Measurements from ENCODE around the gene FADS3. TPM values are rescaled to one million over a fixed set of nuclear protein-coding genes. Genes with fewer than 3 reads are reported as not detected.

Gene FADS3
- total RNA-seq, 1 experiment from 2014 or later: 50.0 TPM

- Mint-ChIP-seq H3K4me3 (no peak overlapping the region), H3K27ac (peak overlapping the region; percentile 45; the same call in 1 of the 2 replicates), H3K27me3 (ENCODE audit: low read depth) (no peaks in the 10 kb centered on the region), H3K4me1 (peaks cover 31% of the 10 kb centered on the region), H3K9me3 (0 out of 2 replicates have a peak, but pooled peaks cover 3% of the 10 kb centered on the region), H3K36me3 (peaks cover 68% of the 10 kb centered on the region)
- POLR2A ChIA-PET: interaction anchor here (0.5 to 0.8 kb wide), 2 partner anchors 28 to 41 kb away, joined by 3 to 4 read pairs; no protein-coding TSS in a partner anchor
- ATAC-seq (no peak), DNase-seq (ENCODE audit: low spot score) (no peak)
- CTCF ChIA-PET: interaction anchor here (0.5 kb wide), 1 partner anchor 106 kb away, joined by 5 read pairs; no protein-coding TSS in a partner anchor
- TF ChIP-seq SMAD4 (CRISPR knock-in tag; IDR thresholded peaks at IDR 0.05): no peak
- no peak for TF ChIP-seq FOXP1 (CRISPR knock-in tag; IDR thresholded peaks at IDR 0.05; ENCODE audit: borderline replicate concordance)
- no peak for TF ChIP-seq CBFB (CRISPR knock-in tag; IDR thresholded peaks at IDR 0.05; ENCODE audit: low read depth)
- no peak for TF ChIP-seq MLX (CRISPR knock-in tag; IDR thresholded peaks at IDR 0.05)
- no peak for TF ChIP-seq MAX (CRISPR knock-in tag; IDR thresholded peaks at IDR 0.05)
- TF ChIP-seq ATF3 (CRISPR knock-in tag; conservative IDR thresholded peaks at IDR 0.05): no peak
- no peak for TF ChIP-seq AFF4 (CRISPR knock-in tag; IDR thresholded peaks at IDR 0.05; ENCODE audit: borderline replicate concordance)
- no peak for TF ChIP-seq CDX4 (CRISPR knock-in tag; IDR thresholded peaks at IDR 0.05; ENCODE audit: borderline replicate concordance)
- TF ChIP-seq TCF7 (CRISPR knock-in tag; IDR thresholded peaks at IDR 0.05; ENCODE audit: low read depth): no peak
- TF ChIP-seq IRF1 (CRISPR knock-in tag; IDR thresholded peaks at IDR 0.05): no peak
- no peak for TF ChIP-seq ETV6 (CRISPR knock-in tag; IDR thresholded peaks at IDR 0.05)
Measured at GRCh38 chr11:61838501-61838900, 52.8 kb downstream of the FADS3 start.

GRCh38 chr11:61837411-61838005 lies 53.8 kb downstream of the FADS3 start:
- peaks cover 40% of the 10 kb centered on the region for H3K4me1 Mint-ChIP-seq
- no peak overlapping the region for H3K4me3 Mint-ChIP-seq
- ChIA-PET CTCF (no interaction called here), POLR2A (no interaction called here)
- peaks cover 59% of the 10 kb centered on the region for H3K36me3 Mint-ChIP-seq
- H3K27me3 Mint-ChIP-seq (ENCODE audit: low read depth): no peaks in the 10 kb centered on the region
- peak overlapping the region; percentile 74 for H3K27ac Mint-ChIP-seq
- H3K9me3 Mint-ChIP-seq: 0 out of 2 replicates have a peak, but pooled peaks cover 3% of the 10 kb centered on the region
- no peak for DNase-seq (ENCODE audit: low spot score)
- no peak for ATAC-seq
- no peak for TF ChIP-seq FOXK1 (CRISPR knock-in tag; IDR thresholded peaks at IDR 0.05)
- TF ChIP-seq IRF2 (CRISPR knock-in tag; IDR thresholded peaks at IDR 0.05; ENCODE audit: borderline replicate concordance, low read depth): no peak
- no peak for TF ChIP-seq TP53 (CRISPR knock-in tag; IDR thresholded peaks at IDR 0.05)
- no peak for TF ChIP-seq RORB (CRISPR knock-in tag; IDR thresholded peaks at IDR 0.05)
- TF ChIP-seq TEAD1 (CRISPR knock-in tag; IDR thresholded peaks at IDR 0.05): no peak
- no peak for TF ChIP-seq IRF1 (CRISPR knock-in tag; IDR thresholded peaks at IDR 0.05)
- no peak for TF ChIP-seq ZNF232 (CRISPR knock-in tag; IDR thresholded peaks at IDR 0.05)
- no peak for TF ChIP-seq E2F1 (CRISPR knock-in tag; IDR thresholded peaks at IDR 0.05)
- no peak for TF ChIP-seq ZBTB43 (CRISPR knock-in tag; IDR thresholded peaks at IDR 0.05)
- no peak for TF ChIP-seq ZNF138 (CRISPR knock-in tag; conservative IDR thresholded peaks at IDR 0.05)
- TF ChIP-seq ZNF671 (CRISPR knock-in tag; IDR thresholded peaks at IDR 0.05): no peak
